ENCODE results near the gene ANTXR2. TPM values are rescaled to one million over a fixed set of nuclear protein-coding genes. Genes with fewer than 3 reads are reported as not detected.

ANTXR2 gene
- total RNA-seq, 1 experiment from 2014 or later = 7.0 TPM

DNA sequence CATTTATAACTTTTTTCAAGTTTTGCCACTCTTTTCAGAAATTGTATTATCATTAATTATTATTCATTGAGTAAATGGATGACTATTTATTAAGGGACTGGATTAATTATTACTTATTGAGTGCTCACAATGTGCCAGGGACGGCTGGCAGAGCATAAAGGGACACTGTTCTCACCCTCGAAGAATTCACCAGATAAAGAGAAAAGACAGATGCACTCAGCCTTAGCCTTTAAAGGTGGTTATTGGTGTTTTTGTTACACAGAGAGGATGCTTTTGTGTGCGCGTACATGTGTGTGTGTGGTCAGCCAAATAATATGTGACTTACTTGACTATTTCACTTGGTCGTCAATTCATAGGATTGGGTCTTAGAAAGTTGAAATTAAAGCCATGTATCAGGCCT is 187.0 kb downstream of the ANTXR2 start:
- H3K36me3 ChIP-seq (ENCODE audit: insufficient read depth, low read length, poor library complexity, severe bottlenecking) = no peaks in the 10 kb centered on the region
- ChIA-PET CTCF (no interaction called here), POLR2A (ENCODE audit: low non-redundant PET) (no interaction called here)
- intact Hi-C loops (cut with micrococcal nuclease; ENCODE audit: unreplicated experiment) = no loop called here
- no peak overlapping the region for H3K4me3 ChIP-seq (ENCODE audit: low read depth, low read length, poor library complexity, severe bottlenecking)
- no peaks in the 10 kb centered on the region for H3K27me3 ChIP-seq (replicated peaks; ENCODE audit: insufficient read depth, low read depth, low read length, poor library complexity)
- no TSS peak for BruUV-seq (replicated peaks)
- DNase-seq (ENCODE audit: low spot score) = no peak
- H3K27ac ChIP-seq (ENCODE audit: low read depth, low read length, poor library complexity, severe bottlenecking) = no peak overlapping the region
- no peaks in the 10 kb centered on the region for H3K4me1 ChIP-seq (ENCODE audit: insufficient read depth, low read length, poor library complexity, severe bottlenecking)
- H3K9me3 ChIP-seq (ENCODE audit: low read depth, low read length, poor library complexity, severe bottlenecking) = no peaks in the 10 kb centered on the region
- TF ChIP-seq, protein P1, sequence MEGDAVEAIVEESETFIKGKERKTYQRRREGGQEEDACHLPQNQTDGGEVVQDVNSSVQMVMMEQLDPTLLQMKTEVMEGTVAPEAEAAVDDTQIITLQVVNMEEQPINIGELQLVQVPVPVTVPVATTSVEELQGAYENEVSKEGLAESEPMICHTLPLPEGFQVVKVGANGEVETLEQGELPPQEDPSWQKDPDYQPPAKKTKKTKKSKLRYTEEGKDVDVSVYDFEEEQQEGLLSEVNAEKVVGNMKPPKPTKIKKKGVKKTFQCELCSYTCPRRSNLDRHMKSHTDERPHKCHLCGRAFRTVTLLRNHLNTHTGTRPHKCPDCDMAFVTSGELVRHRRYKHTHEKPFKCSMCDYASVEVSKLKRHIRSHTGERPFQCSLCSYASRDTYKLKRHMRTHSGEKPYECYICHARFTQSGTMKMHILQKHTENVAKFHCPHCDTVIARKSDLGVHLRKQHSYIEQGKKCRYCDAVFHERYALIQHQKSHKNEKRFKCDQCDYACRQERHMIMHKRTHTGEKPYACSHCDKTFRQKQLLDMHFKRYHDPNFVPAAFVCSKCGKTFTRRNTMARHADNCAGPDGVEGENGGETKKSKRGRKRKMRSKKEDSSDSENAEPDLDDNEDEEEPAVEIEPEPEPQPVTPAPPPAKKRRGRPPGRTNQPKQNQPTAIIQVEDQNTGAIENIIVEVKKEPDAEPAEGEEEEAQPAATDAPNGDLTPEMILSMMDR (conservative IDR thresholded peaks at IDR 0.05; ENCODE audit: low read depth, low read length) = no peak
- no peak for TF ChIP-seq EZH2 (IDR thresholded peaks at IDR 0.05; ENCODE audit: borderline replicate concordance, low read depth, low read length, poor library complexity, severe bottlenecking)

DNA sequence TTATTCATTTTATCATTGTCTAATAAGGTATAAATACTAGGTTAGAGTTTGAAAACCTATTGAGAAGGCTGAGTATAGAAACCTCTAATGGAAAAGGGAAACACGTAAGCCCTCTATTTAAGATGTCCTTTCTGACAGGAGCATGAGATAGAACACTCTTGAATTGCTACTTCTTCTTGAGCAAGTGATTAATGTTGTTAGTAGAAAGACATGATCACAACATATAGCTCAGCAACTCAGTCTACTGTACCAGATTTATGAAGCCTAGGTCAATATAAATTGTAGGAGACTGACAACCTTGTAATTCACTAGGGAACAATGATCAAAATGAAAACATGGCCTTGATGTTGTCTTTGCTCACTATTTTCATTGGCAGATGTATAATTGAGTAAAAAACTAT is 189.7 kb downstream of the ANTXR2 start:
- ChIA-PET POLR2A (ENCODE audit: low non-redundant PET) (no interaction called here), CTCF (no interaction called here)
- no TSS peak for BruUV-seq (replicated peaks)
- Histone ChIP-seq H3K36me3 (ENCODE audit: insufficient read depth, low read length, poor library complexity, severe bottlenecking) (no peaks in the 10 kb centered on the region), H3K27me3 (replicated peaks; ENCODE audit: insufficient read depth, low read depth, low read length, poor library complexity) (no peaks in the 10 kb centered on the region), H3K9me3 (ENCODE audit: low read depth, low read length, poor library complexity, severe bottlenecking) (no peaks in the 10 kb centered on the region), H3K27ac (ENCODE audit: low read depth, low read length, poor library complexity, severe bottlenecking) (no peak overlapping the region), H3K4me3 (ENCODE audit: low read depth, low read length, poor library complexity, severe bottlenecking) (no peak overlapping the region), H3K4me1 (ENCODE audit: insufficient read depth, low read length, poor library complexity, severe bottlenecking) (no peaks in the 10 kb centered on the region)
- TF ChIP-seq, protein P1 (conservative IDR thresholded peaks at IDR 0.05; ENCODE audit: low read depth, low read length) = no peak
- no peak for TF ChIP-seq EZH2 (IDR thresholded peaks at IDR 0.05; ENCODE audit: borderline replicate concordance, low read depth, low read length, poor library complexity, severe bottlenecking)
- no peak for DNase-seq (ENCODE audit: low spot score)
- intact Hi-C loops (cut with micrococcal nuclease; ENCODE audit: unreplicated experiment) = no loop called here

DNA sequence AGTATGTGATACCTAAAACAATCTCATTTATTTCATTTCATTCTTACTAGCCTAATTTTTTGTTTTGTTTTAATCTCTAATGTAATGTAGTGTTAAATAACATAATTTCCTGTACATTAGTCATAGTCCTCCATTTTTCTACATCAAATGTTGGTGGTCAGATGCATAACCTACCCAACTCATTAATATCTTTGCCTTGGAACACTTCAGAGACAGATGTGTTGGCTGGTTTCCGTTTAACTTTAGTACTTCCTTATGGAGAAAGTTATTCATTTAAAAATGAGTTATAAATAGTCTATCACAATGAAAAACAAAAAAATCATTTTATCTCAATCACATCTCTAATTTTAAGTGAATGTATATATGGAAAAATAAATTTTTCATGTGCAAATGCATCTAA is 190.2 kb downstream of the ANTXR2 start:
- no peak for TF ChIP-seq EZH2 (IDR thresholded peaks at IDR 0.05; ENCODE audit: borderline replicate concordance, low read depth, low read length, poor library complexity, severe bottlenecking)
- TF ChIP-seq, protein P1 (conservative IDR thresholded peaks at IDR 0.05; ENCODE audit: low read depth, low read length) = no peak
- DNase-seq (ENCODE audit: low spot score) = no peak
- Histone ChIP-seq H3K27me3 (replicated peaks; ENCODE audit: insufficient read depth, low read depth, low read length, poor library complexity) (no peaks in the 10 kb centered on the region), H3K4me1 (ENCODE audit: insufficient read depth, low read length, poor library complexity, severe bottlenecking) (no peaks in the 10 kb centered on the region), H3K9me3 (ENCODE audit: low read depth, low read length, poor library complexity, severe bottlenecking) (no peaks in the 10 kb centered on the region), H3K36me3 (ENCODE audit: insufficient read depth, low read length, poor library complexity, severe bottlenecking) (no peaks in the 10 kb centered on the region), H3K27ac (ENCODE audit: low read depth, low read length, poor library complexity, severe bottlenecking) (no peak overlapping the region), H3K4me3 (ENCODE audit: low read depth, low read length, poor library complexity, severe bottlenecking) (no peak overlapping the region)
- ChIA-PET CTCF (no interaction called here), POLR2A (ENCODE audit: low non-redundant PET) (no interaction called here)
- intact Hi-C loops (cut with micrococcal nuclease; ENCODE audit: unreplicated experiment) = no loop called here
- BruUV-seq (replicated peaks) = no TSS peak
